ENCODE measurements around the gene OCIAD2.
"Not testable (repeated sequence)": the region's sequence is repeated elsewhere in the genome, so short reads cannot be mapped to it uniquely, and the experiment has no call there.

Gene OCIAD2

DNA sequence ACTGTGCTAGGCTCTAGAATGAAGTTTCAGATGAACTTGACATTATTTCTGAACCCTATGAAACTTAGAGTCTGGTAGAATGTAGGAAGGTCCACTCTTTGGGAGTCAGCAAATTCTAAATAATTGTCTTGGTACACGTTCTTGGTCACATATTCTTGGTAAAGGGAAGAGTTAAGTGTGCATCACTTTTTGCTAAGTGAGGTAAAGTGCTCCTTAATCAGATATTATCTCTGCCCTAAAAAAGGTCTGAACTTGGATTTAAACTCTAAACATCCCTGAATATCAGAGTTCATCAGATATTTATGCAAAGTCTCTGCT is 7.2 kb downstream of the OCIAD2 start:
- no peak for DNase-seq
- peak; percentile 22 for TF ChIP-seq POLR2A (IDR thresholded peaks at IDR 0.05; ENCODE audit: low read length)
- TF ChIP-seq GATA1 (IDR thresholded peaks at IDR 0.05; ENCODE audit: low read depth, low read length) = no peak

DNA sequence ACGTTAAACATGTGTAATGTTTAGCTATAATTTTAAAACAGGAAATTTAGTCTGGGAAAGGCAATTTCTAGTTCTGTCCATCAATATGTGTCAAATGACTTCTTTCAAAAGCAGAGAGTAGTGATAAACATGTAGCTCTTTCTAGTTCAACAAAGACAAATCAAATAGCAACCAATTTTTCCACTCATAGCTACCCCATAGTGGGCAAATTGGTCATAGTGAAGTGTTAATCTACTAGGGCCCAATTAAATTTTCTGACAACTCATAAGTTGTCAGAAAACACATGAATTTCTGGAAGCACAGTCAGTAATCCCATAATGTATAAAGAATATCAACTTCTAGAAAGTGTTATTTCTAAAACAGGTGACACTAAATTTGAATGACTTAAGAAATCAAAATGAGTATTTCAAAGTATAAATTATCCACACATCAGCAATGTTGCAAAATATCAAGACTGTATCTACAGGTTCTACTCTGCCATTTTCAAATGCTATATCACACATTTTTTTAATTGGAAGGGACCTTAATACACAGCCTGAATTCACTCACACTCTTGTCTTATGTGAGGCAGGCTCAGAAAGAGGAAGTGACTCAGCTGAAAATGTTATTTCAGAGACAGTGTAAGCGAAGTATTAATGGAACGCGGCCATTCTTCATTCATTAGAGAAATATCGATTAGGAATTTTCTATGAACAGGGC is 7.7 kb downstream of the OCIAD2 start:
- TF ChIP-seq POLR2A (IDR thresholded peaks at IDR 0.05; ENCODE audit: low read length) (no peak), GATA1 (IDR thresholded peaks at IDR 0.05; ENCODE audit: low read depth, low read length) (no peak)
- peak; percentile 24 to 31 for DNase-seq

DNA sequence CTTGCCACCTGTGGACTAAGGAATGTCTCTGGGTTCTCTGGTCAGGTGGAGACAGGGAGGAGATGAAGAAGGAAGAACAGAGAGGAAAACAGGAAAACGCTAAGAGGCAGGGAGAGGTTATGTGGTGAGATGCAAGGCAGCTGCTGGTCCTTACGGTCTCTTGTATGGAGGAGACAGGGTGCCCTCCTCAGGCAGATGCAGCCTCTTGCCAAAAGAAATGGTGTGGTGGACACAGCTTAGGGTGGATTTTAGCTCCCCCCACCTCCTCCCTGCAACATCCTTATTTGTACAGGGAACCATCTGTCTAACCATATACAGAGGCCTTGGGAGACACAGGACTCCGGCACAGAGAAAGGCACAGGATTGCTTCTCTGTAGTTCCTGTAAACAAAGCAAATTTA is 9.7 kb downstream of the OCIAD2 start:
- peak in 1 of 2 experiments; percentile 6 for DNase-seq

DNA sequence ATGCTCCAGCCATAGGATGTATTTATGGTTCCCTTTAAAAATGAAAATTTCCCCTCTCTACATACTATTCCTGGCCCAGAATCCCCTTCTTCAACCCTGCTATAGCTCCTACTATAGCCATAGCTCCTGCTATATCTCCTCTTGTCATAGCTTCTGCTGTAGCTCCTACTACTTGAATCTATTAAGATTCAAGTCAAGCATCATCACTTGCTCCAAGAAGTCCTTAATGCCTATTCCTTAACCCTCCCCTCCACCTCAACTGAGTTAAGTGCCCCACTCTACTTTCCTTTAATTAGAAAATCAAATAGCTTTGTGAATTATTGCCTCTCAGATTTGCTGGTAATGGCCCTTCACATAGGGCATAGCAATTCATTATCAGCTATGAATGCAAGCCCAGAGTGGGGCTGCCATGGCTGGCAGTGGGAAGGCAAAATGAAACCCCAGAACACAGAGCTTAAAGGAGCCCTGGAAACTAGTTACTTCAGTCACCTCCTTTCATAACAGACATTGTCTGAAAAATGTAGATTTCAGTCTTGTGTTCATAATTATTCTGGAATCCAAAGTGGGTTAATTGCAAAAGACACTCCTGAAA is 15.4 kb downstream of the OCIAD2 start:
- no peak for DNase-seq
- TF ChIP-seq GATA1 (IDR thresholded peaks at IDR 0.05; ENCODE audit: low read depth, low read length) (no peak), POLR2A (IDR thresholded peaks at IDR 0.05; ENCODE audit: low read length) (no peak)

More for the DNA sequence above, 9.7 kb downstream of the OCIAD2 start:
- no peak for TF ChIP-seq POLR2A (IDR thresholded peaks at IDR 0.05; ENCODE audit: low read length)
- no peak for TF ChIP-seq GATA1 (IDR thresholded peaks at IDR 0.05; ENCODE audit: low read depth, low read length)

DNA sequence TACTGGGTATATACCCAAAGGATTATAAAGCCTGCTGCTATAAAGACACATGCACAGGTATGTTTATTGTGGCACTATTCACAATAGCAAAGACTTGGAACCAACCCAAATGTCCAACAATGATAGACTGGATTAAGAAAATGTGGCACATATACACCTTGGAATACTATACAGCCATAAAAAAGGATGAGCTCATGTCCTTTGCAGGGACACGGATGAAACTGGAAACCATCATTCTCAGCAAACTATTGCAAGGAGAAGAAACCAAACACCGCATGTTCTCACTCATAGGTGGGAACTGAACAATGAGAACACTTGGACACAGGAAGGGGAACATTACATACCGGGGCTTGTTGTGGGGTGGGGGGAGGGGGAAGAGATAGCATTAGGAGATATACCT is 16.8 kb downstream of the OCIAD2 start:
- not testable (repeated sequence) for DNase-seq

DNA sequence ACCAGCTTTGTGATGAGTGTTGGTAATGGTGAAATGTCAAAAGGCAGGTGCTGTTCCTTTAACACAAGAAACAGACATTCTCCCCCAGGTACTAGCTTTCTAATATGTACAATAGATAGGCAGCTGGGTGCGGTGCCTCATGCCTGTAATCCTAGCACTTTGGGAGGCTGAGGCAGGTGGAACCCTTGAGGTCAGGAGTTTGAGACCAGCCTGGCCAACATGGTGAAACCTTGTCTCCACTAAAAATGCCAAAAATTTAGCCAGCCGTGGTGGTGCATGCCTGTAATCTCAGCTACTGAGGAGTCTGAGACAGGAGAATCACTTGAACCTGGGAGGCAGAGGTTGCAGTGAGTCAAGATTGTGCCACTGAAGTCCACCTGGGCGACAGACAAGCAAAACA is 24.9 kb downstream of the OCIAD2 start:
- not testable (repeated sequence) for DNase-seq

DNA sequence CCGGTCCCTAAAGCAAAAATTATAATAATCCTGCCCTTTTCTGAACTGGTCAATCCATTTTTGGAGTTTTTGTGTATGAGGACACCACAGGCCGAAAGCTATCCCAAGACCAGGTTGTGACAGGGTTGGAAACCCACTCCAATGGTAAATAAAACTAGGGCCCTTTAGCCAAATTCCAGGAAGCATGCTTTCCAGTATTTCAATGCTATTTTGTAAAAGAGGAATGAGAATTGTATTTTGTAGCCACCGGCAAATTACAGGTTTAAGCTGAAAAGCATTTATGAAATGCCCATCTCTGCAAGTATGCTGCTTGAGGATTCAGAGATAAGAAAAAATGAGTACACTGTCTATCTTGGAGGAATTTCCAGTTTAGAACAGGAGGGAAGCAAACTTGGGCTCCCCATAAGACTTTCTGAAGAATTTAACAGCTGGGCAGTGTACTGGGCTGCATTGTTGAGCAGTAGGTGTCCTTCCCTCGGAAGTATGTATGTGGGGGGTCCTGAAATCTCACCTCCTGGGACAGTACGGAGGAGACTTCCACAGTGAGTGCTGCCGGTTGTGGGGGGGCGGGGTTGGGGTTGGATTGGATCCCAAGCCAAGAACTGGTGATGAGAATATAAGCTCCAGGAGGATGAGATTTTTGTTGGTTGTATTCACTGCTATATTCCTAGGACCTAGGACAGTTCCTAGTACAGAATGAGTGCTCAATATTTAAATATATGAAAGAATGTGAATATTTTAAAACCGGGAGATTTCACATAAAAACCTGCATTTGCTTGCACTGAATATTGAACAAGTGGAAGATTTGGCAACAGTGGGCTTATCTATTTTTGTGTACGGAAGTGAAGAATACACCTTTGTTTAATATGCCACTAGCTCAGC is 26.8 kb downstream of the OCIAD2 start:
- TF ChIP-seq POLR2A (IDR thresholded peaks at IDR 0.05; ENCODE audit: low read length) (no peak), GATA1 (IDR thresholded peaks at IDR 0.05; ENCODE audit: low read depth, low read length) (no peak)

DNA sequence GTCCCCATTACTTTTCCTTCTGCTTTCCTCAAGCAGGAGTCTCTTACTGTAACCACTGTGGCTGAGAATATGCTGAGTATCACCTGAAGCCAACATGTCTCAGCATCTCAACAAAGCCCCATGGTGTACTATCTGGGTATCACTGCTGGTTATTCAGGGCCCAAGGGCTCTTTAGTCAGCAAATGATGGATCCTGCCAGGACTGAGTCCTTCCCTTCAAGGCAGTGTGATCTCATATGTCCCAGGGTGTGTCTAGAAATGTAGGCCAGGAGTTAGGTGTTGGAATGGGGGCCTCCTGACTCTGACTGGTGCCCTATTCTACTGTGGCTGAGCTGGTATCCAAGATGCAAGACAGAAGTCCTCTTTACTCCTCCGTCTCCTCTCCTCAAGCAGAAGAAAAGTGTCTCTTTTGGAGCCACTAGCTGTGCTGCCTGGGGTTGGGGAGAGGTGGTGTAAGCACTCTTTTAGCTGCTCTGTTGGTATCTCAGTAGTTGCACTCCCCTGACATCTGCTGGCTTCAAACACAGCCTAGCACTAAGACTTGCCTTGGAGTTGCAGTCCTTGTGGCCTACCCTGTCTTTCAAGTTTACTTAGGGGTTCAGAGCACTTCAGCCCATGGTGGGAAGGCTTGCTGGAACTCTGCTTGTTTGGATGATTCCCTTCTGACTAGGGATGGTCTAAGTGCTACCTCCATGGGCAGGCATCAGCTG is 28.6 kb downstream of the OCIAD2 start:
- DNase-seq = no peak
- TF ChIP-seq GATA1 (IDR thresholded peaks at IDR 0.05; ENCODE audit: low read depth, low read length) = no peak
- no peak for TF ChIP-seq POLR2A (IDR thresholded peaks at IDR 0.05; ENCODE audit: low read length)

More for the DNA sequence above, 26.8 kb downstream of the OCIAD2 start:
- no peak for DNase-seq

DNA sequence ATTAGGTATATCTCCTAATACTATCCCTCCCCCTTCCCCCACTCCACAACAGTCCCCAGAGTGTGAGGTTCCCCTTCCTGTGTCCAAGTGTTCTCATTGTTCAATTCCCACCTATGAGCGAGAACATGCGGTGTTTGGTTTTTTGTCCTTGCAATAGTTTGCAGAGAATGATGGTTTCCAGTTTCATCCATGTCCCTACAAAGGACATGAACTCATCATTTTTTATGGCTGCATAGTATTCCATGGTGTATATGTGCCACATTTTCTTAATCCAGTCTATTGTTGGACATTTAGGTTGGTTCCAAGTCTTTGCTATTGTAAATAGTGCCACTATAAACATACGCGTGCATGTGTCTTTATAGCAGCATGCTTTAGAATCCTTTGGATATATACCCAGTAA is 41.9 kb downstream of the OCIAD2 start:
- DNase-seq = not testable (repeated sequence)

DNA sequence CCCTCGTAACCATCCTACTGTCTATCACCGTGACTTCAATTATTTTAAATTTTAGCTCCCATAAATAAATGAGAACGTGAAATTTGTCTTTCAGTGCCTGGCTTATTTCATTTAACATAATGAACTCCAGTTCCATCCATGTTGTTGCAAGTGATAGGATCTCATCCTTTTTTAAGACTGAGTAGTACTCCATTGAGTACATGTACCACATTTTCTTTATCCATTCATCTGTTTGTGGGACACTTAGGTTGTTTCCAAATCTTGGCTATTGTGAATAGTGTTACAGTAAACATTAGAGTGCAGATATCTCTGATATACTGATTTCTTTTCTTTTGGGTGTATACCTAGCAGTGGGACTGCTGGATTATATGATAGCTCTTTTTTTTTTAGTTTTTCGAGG is 42.8 kb downstream of the OCIAD2 start:
- no peak for TF ChIP-seq GATA1 (IDR thresholded peaks at IDR 0.05; ENCODE audit: low read depth, low read length)
- TF ChIP-seq POLR2A (IDR thresholded peaks at IDR 0.05; ENCODE audit: low read length) = no peak
- DNase-seq = no peak

DNA sequence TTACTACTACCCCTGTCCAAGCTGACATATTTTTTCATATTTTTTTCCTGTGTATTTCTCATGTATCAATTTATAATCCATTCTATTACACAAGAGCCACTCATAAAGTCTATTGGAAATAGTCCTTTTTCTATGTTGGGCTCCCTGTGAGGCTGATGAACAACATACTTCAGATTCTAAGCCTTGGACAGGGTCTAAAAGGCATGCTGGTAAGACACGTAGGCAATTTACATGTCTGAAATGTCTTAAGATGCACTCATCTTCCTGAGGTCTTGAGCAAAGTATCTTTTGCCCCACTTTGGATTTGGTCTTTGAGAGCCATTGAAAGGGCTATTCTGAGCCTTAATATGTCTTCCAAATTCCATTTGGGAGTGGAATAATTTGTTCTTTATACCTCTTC is 43.9 kb downstream of the OCIAD2 start:
- TF ChIP-seq POLR2A (IDR thresholded peaks at IDR 0.05; ENCODE audit: low read length) = no peak
- TF ChIP-seq GATA1 (IDR thresholded peaks at IDR 0.05; ENCODE audit: low read depth, low read length) = no peak
- no peak for DNase-seq

DNA sequence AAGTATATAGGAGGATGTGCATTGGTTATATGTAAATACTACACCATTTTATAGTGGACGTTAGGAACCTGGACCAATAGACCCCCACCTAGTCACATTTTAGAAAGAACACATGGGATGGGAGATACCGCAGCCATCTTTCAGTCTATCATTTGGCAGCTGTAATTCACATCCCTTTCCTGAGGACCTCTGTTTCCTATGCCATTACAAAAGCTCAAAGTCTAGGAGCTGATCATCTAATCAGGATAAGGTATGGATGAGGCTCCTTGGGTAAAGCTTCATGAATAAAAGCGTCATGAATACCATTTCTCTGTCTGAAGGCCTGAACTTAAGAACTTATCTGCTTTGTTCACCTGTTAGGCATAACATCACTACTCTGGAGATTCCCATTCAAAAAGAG is 44.5 kb downstream of the OCIAD2 start:
- TF ChIP-seq POLR2A (IDR thresholded peaks at IDR 0.05; ENCODE audit: low read length) (no peak), GATA1 (IDR thresholded peaks at IDR 0.05; ENCODE audit: low read depth, low read length) (no peak)
- DNase-seq = no peak

DNA sequence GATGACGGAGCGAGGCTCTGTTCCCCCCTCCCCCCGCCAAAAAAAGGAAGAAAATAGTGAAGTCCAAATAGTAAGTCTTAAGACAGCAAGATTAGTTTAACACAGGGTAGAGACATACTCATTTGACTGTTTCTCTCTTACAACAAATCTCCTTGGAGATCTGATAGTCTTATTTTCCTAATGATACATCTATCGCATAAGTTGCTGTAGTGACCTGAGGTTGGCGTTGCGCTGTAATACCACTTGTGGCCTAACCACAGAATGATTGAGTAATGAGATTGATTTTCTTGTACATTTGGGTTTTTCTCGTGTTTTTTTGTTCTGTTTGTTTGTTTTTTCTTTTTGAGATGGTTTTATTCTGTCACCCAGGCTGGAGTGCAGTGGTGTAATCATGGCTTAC is 48.4 kb downstream of the OCIAD2 start:
- no peak for DNase-seq
- no peak for TF ChIP-seq GATA1 (IDR thresholded peaks at IDR 0.05; ENCODE audit: low read depth, low read length)
- no peak for TF ChIP-seq POLR2A (IDR thresholded peaks at IDR 0.05; ENCODE audit: low read length)

DNA sequence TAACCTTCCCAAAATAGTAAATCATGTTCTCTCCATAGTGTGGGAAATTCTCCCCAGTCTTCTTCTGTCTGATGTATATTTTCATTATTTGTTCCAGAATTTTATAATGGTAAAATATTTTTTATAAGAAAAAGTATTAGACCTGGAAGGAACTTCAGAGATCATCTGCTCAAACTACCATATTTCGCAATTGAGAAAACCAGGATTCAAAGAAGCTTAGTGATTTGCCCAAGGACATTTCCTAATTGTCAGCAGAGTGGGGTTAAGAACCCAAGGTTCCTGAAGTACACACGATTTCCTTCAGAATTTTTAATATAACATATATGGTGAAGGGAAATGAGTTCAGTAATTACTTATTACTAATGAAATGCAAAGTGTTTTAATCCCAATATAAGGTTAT is 51.6 kb downstream of the OCIAD2 start:
- no peak for DNase-seq
- TF ChIP-seq GATA1 (IDR thresholded peaks at IDR 0.05; ENCODE audit: low read depth, low read length) (no peak), POLR2A (IDR thresholded peaks at IDR 0.05; ENCODE audit: low read length) (no peak)

DNA sequence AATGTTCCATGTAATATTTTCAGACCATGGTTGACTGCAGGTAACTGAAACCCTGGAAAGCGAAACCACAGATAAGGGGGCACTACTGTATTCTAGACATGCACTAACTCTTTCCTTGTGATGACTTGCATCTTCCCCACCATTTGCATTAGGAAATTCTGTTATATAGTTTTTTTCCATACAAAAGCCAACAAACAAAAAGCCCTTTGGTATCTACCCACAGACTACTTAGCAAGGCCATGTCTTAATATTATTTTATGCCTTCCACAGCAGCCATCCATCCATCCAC is 52.2 kb downstream of the OCIAD2 start:
- TF ChIP-seq GATA1 (IDR thresholded peaks at IDR 0.05; ENCODE audit: low read depth, low read length) (no peak), POLR2A (IDR thresholded peaks at IDR 0.05; ENCODE audit: low read length) (no peak)
- no peak for DNase-seq

Data from erythroblast (primary cell).